ENCODE results near the gene PRM1.

PRM1 gene

DNA sequence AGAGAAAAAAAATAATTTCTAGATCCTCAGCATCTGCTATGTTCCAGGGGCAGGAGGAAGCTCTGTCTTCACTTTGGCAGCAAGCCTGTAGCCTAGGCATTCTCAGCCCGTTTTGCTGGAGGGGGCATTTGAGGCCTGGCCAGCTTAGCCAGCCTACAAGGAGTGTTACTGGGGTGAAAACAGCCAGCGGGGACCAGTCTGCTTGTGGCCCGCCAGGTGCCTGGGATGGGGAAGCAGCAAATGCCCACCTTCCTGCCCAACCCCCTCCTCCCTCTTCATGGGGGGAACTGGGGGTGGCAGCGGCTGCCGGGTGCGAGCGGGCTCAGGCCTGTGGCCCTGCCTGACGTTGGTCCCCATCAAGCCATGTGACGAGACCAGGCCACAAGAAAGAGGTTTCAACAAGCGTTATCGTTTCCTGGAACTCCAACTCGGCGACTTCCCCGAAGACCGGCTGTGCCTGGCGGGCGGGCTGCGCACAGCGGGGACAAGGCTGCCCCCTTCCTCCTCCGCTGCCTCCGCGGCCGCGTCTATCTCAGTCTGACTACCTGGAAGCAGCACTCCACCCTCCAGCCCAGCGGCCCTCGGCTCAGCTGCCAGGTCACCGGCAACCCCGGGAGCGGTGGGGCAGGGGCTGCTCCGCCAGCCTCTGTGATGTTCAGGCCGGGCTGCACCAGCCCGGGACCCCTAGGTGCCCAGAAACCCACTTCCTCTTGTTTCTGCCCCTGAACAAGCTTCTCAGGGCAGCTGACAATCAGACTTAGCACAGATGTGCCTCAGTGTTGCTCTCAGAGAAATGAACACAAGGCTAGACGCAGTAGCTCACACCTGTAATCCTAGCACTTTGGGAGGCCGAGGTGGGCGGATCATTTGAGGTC is 48.0 kb downstream of the PRM1 start:
- DNase-seq: no peak

DNA sequence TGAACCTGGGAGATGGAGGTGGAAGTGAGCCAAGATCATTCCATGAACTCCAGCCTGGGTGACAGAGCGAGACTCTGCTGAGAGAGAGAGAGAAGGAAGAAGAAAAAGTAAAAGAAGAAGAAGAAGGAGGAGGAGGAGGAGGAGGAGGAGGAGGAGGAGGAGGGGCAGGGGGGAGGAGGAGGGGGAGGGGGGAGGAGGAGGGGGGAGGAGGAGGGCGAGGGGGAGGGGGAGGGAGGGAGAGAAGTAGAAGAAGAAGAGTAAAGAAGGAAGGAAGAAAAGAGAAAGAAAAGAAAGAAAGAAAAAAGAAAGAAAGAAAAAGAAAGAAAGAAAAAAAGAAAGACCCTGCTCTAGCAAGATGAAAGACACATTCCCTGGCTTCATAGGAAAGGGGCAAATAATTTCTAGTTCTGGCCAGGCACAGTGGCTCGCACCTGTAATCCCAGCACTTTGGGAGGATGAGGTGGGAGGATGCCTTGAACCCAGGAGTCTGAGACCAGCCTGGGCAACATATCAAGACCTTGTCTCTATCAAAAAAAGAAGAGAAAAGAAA is 48.8 kb downstream of the PRM1 start:
- no peak for DNase-seq

DNA sequence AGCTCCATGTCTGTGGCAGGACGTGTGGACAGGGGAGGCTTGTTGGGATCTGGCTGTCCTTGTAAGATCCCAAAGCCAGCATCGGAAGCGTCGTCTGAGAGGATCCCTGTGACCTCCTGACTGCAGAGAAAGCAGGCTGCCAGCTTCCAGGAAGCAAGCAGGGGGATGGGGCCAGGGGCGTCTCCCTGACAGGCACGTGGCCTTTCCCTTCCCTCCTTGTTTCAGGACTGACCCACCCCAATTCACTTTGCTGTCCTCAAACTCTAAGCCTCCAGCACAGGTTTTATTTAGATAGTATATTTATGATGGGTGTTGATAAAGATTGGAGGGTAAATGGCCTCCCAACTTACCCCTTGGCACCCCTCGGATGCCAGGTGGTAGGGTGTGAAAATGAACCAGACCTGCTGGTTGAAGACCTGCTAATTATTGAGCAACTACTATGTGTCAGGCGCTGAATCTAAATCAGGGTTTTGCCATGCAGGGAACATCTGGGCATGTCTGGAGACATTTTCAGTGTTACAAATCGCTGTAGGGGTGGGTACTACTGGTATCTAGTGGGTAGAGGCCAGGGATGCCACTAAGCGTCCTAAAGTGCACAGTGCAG is 49.7 kb downstream of the PRM1 start:
- DNase-seq: no peak
